Measurements from ENCODE around the gene HMGCR.
"Not testable (repeated sequence)": the region's sequence is repeated elsewhere in the genome, so short reads cannot be mapped to it uniquely, and the experiment has no call there.

HMGCR gene

DNA sequence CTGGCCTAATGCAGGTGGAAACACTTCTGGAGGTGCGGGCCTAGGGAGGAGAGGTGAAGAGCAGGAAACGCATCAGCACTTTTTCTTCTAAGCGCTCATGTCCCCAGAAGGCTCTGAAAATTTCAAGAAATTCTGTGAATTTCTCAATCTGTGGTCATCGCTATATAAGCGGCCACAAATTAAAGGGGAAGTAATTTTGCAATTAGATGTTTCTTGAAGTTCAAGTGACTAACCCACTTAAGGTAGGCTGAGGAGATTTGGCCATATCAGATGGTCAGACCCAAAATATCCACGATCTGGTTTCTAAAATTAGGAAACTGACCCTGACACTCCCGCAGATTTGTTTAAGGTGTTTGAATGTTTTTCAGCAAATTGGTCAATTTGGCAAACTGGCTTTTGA is 16.6 kb upstream of the HMGCR start:
- DNase-seq (ENCODE audit: insufficient read length, low spot score) (no peak), FAIRE-seq (no peak)
- TF ChIP-seq, protein P1, sequence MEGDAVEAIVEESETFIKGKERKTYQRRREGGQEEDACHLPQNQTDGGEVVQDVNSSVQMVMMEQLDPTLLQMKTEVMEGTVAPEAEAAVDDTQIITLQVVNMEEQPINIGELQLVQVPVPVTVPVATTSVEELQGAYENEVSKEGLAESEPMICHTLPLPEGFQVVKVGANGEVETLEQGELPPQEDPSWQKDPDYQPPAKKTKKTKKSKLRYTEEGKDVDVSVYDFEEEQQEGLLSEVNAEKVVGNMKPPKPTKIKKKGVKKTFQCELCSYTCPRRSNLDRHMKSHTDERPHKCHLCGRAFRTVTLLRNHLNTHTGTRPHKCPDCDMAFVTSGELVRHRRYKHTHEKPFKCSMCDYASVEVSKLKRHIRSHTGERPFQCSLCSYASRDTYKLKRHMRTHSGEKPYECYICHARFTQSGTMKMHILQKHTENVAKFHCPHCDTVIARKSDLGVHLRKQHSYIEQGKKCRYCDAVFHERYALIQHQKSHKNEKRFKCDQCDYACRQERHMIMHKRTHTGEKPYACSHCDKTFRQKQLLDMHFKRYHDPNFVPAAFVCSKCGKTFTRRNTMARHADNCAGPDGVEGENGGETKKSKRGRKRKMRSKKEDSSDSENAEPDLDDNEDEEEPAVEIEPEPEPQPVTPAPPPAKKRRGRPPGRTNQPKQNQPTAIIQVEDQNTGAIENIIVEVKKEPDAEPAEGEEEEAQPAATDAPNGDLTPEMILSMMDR (IDR thresholded peaks at IDR 0.05; ENCODE audit: insufficient read depth, missing control alignments) = no peak

DNA sequence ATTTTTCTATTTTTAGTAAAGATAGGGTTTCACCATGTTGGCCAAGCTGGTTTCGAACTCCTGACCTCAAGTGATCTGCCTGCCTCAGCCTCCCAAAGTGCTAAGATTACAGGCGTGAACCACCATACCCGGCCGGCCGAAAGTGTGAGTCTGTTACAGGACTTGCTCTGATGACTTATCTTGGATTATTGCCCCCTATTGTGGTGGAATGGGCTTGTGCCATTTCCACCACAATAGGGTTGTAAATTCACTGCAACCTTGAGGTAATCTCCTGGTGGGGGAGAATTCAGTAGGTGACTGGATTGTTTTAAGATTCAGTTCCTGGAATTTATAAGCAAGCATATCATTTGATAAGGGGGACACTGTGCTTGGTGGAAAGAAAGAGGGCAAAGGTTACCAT is 15.0 kb upstream of the HMGCR start:
- no peak for DNase-seq (ENCODE audit: insufficient read length, low spot score)

DNA sequence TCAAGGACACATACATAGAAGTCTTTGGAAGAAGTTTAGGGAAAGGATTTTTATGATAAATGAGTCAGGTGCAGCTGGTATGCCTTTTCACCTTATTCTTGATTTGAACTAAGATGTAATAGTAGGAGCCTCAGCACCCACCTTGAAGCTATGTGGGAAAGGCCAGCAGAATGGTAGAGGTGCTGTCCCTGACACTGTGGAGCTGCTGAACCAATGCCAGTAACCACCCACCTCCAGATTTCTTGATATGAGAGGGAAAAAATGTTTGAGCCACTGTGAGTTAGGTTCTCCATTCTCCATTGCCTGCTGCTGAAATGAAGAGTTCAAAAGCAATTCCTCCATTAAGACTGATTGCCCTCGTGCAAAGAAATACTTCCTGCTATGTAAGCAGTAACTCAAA is 12.2 kb upstream of the HMGCR start:
- TF ChIP-seq, protein P1 (IDR thresholded peaks at IDR 0.05; ENCODE audit: insufficient read depth, missing control alignments) = no peak
- FAIRE-seq = no peak
- no peak for DNase-seq (ENCODE audit: insufficient read length, low spot score)

More for the DNA sequence above, 15.0 kb upstream of the HMGCR start:
- FAIRE-seq = no peak
- TF ChIP-seq, protein P1 (IDR thresholded peaks at IDR 0.05; ENCODE audit: insufficient read depth, missing control alignments) = no peak

DNA sequence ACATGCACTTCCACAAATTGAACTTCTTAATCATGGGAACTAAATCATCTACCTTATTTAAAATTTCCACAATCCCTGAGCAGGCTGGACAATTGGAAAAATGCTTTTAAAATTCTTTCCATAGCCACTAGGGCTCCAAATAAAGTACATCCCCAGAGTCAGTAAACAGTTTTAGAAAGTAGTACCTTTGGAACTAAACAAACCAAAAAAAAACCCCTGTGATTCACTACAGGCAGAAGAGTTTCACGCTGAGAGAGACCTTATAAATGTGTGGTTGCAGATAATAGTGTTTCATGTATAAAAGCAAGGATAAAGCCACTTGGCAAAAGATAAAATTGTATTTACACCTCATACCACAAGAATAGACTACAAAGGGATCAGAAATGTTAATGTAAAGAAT is 11.8 kb upstream of the HMGCR start:
- DNase-seq (ENCODE audit: insufficient read length, low spot score) = no peak
- FAIRE-seq = no peak
- TF ChIP-seq, protein P1 (IDR thresholded peaks at IDR 0.05; ENCODE audit: insufficient read depth, missing control alignments) = no peak

DNA sequence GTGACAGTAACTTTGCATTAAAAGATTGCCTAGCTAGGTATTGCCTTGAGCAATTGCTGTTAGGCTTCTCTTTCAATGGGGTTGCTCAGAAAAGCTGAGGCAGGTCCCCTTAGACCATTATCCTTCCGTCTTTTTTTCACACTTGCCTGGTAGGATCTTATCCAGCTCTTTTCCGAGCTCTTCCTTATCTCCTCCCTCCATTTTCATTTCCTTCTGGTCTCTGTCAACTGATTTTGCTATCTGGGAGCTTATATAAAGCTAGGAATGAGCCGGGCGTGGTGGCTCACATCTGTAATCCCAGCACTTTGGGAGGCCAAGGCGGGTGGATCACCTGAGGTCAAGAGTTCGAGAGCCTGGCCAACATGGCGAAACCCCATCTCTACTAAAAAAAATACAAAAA is 6.6 kb upstream of the HMGCR start:
- TF ChIP-seq, protein P1 (IDR thresholded peaks at IDR 0.05; ENCODE audit: insufficient read depth, missing control alignments) = no peak
- DNase-seq (ENCODE audit: insufficient read length, low spot score) (no peak), FAIRE-seq (no peak)

DNA sequence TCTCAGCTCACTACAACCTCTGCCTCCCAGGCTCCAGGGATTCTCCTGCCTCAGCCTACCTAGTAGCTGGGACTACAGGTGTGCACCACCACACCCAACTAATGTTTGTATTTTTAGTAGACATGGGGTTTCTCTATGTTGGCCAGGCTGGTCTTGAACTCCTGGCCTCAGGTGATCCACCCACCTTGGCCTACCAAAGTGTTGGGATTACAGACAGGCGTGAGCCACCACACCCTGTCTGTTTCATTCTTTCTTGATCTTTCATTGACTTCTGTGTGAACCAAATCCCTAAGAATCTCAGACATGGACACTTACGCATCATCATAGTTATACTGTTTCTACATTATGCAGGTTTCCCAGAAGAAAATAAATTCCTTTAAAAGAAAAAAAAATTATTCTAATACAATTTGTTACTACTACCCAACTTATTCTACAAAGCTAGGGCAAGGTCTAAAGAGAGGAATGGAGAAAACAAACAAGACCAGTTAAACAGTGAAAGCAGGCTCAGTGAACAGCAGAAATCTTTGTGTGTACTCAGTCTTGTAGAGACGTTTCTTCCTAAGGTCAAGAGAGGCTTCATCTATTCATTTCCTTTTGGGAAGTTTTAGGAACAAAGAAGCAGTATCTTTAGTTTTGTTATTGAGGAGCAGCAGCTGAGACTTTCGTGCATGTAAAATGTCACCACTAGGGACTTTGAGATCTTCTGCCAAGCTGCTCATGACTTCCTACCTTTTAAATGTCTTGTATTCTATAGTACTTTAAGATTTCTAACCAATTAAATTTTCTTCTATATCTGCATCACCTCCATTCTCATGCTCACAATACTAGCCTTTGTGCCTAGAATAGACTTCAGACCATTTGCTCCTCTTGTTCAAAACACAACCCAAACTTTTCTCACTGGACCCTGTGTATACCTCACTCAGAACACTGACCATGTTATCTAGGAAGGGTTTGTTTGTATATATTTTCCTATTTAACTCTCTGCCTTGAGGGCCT is 5.6 kb upstream of the HMGCR start:
- no peak for DNase-seq (ENCODE audit: insufficient read length, low spot score)
- no peak for FAIRE-seq

DNA sequence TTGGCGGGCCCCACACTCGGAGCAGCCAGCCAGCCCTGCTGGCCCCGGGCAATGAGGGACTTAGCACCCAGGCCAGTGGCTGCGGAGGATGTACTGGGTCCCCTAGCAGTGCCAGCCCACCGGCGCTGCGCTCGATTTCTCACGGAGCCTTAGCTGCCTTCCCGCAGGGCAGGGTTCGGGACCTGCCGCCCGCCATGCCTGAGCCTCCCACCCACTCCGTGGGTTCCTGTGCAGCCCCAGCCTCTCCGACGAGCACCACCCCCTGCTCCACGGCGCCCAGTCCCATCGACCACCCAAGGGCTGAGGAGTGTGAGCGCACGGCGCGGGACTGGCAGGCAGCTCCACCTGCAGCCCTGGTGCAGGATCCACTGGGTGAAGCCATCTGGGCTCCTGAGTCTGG is 3.3 kb upstream of the HMGCR start:
- FAIRE-seq; DNase-seq (ENCODE audit: insufficient read length, low spot score): not testable (repeated sequence)

More for the DNA sequence above, 5.6 kb upstream of the HMGCR start:
- TF ChIP-seq, protein P1 (IDR thresholded peaks at IDR 0.05; ENCODE audit: insufficient read depth, missing control alignments) = no peak

DNA sequence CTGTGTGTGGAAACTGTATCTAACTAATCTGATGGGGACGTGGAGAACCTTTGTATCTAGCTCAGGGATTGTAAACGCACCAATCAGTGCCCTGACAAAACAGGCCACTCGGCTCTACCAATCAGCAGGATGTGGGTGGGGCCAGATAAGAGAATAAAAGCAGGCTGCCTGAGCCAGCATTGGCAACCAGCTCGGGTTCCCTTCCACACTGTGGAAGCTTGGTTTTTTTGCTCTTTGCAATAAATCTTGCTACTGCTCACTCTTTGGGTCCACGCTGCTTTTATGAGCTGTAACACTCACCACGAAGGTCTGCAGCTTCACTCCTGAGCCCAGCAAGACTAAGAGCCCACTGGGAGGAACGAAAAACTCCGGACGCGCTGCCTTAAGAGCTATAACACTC is 2.6 kb upstream of the HMGCR start:
- not testable (repeated sequence) for DNase-seq (ENCODE audit: insufficient read length, low spot score); FAIRE-seq

Measured in D721Med (cell line).